Testis (tissue), 2 donors: ENCODE data around the gene RIMBP2.

Experiments
- CTCF ChIP-seq, 3 experiments: fragments of 450-650 bp in 2 of 3; fragments of 200-600 bp in 1 of 3; sonication (generic) in 1 of 3; IDR thresholded peaks; one replicate each; pipeline ENCODE4 v1.5.1; 2016 to 2019; ENCODE audit warnings: antibody characterized with exemption in 3 of 3, mild to moderate bottlenecking in 2 of 3, moderate library complexity in 1 of 3
- POLR2A ChIP-seq: fragments of 450-650 bp; IDR thresholded peaks from one replicate; pipeline ENCODE4 v1.6.1; 2017; ENCODE audit warnings: antibody characterized with exemption, mild to moderate bottlenecking, moderate library complexity

GRCh38 chr12:130398100-130398848 is 317.8 kb downstream of the RIMBP2 start:
- TF ChIP-seq CTCF (IDR thresholded peaks at IDR 0.05) (no peak), POLR2A (no peak)
